ENCODE data around the gene RHBDL1. TPM values are rescaled to one million over a fixed set of nuclear protein-coding genes. Genes with fewer than 3 reads are reported as not detected.

The RHBDL1 gene
- total RNA-seq, 2 experiments from 2014 or later, result 0.79 to 0.89 TPM

GRCh38 chr16:667113-667779 is 8.2 kb upstream of the RHBDL1 start:
- intact Hi-C loops (cut with micrococcal nuclease), result loop anchor here (10.0 kb wide), 1 partner anchor 82 kb away; no protein-coding TSS in a partner anchor
- DNase-seq (no peak), ATAC-seq (no peak)

GRCh38 chr16:667780-668518 is 7.5 kb upstream of the RHBDL1 start, which contains the start of gene RHOT2:
TSS of gene RHOT2 (plus strand) at chr16:668132. CDS start at chr16:668200, 68 bp downstream.
- Mint-ChIP-seq H3K4me1 (ENCODE audit: low read depth) (peaks cover 9% of the 10 kb centered on the region), H3K36me3 (ENCODE audit: low read depth) (peaks cover 10% of the 10 kb centered on the region), H3K27me3 (no peaks in the 10 kb centered on the region), H3K4me3 (peak within 1 kb of the TSS; percentile 75), H3K27ac (peak within 1 kb of the TSS; percentile 84), H3K9me3 (no peaks in the 10 kb centered on the region)
- POLR2A ChIA-PET, result interaction anchor here (0.5 to 2.7 kb wide), 8 partner anchors 11 to 79 kb away, joined by 3 to 11 read pairs (median 4); partner anchors contain the start of genes STUB1 and WDR90
- intact Hi-C loops (cut with micrococcal nuclease), result loop anchor here (10.0 kb wide), 1 partner anchor 83 kb away; no protein-coding TSS in a partner anchor
- CTCF ChIA-PET, result interaction anchor here (0.8 to 2.7 kb wide), 9 partner anchors 9 to 52 kb away, joined by 3 to 9 read pairs (median 3); partner anchors contain the start of genes METRN and WDR90
- TF ChIP-seq CTCF (IDR thresholded peaks at IDR 0.05), result peak; percentile 75
- ATAC-seq, result peak; percentile 98
- peak; percentile 95 for DNase-seq

More at GRCh38 chr16:667113-667779, 8.2 kb upstream of the RHBDL1 start:
- ChIA-PET CTCF (interaction anchor here (0.8 to 2.7 kb wide), 10 partner anchors 8 to 53 kb away, joined by 3 to 9 read pairs (median 3); partner anchors contain the start of genes METRN, RHBDL1 and WDR90), POLR2A (interaction anchor here (0.5 to 2.7 kb wide), 9 partner anchors 9 to 54 kb away, joined by 3 to 11 read pairs (median 3); partner anchors contain the start of genes RHBDL1, STUB1 and WDR90)
- peak overlapping the region; percentile 75 for H3K4me3 Mint-ChIP-seq
- H3K9me3 Mint-ChIP-seq, result no peaks in the 10 kb centered on the region
- H3K27me3 Mint-ChIP-seq, result no peaks in the 10 kb centered on the region
- peaks cover 12% of the 10 kb centered on the region for H3K36me3 Mint-ChIP-seq (ENCODE audit: low read depth)
- peaks cover 9% of the 10 kb centered on the region for H3K4me1 Mint-ChIP-seq (ENCODE audit: low read depth)
- TF ChIP-seq CTCF (IDR thresholded peaks at IDR 0.05), result no peak
- peak overlapping the region; percentile 84 for H3K27ac Mint-ChIP-seq

- H3K4me3 Mint-ChIP-seq, result peak overlapping the region; percentile 75
- H3K9me3 Mint-ChIP-seq, result no peaks in the 10 kb centered on the region
- intact Hi-C loops (cut with micrococcal nuclease), result loop anchor here (10.0 kb wide), 1 partner anchor 84 kb away; no protein-coding TSS in a partner anchor
- peaks cover 10% of the 10 kb centered on the region for H3K36me3 Mint-ChIP-seq (ENCODE audit: low read depth)
- ChIA-PET CTCF (interaction anchor here (0.9 to 2.7 kb wide), 5 partner anchors 8 to 21 kb away, joined by 3 to 9 read pairs (median 3); no protein-coding TSS in a partner anchor), POLR2A (interaction anchor here (1.0 to 2.7 kb wide), 6 partner anchors 10 to 80 kb away, joined by 3 to 11 read pairs (median 4); partner anchors contain the start of genes STUB1 and WDR90)
- H3K4me1 Mint-ChIP-seq (ENCODE audit: low read depth), result peaks cover 9% of the 10 kb centered on the region
- ATAC-seq (no peak), DNase-seq (no peak)
- H3K27me3 Mint-ChIP-seq, result no peaks in the 10 kb centered on the region
- H3K27ac Mint-ChIP-seq, result peak overlapping the region; percentile 61
- no peak for TF ChIP-seq CTCF (IDR thresholded peaks at IDR 0.05)
Observed at GRCh38 chr16:668519-669171, 6.8 kb upstream of the RHBDL1 start.

- POLR2A ChIA-PET, result interaction anchor here (1.5 to 2.7 kb wide), 2 partner anchors 9 to 19 kb away, joined by 9 to 11 read pairs; partner anchors contain the start of gene WDR90
- no peak for TF ChIP-seq CTCF (IDR thresholded peaks at IDR 0.05)
- no peaks in the 10 kb centered on the region for H3K27me3 Mint-ChIP-seq
- ATAC-seq, result no peak
- H3K4me3 Mint-ChIP-seq, result peak overlapping the region; percentile 75
- peaks cover 10% of the 10 kb centered on the region for H3K36me3 Mint-ChIP-seq (ENCODE audit: low read depth)
- CTCF ChIA-PET, result no interaction called here
- peak overlapping the region; percentile 20 for H3K27ac Mint-ChIP-seq
- H3K9me3 Mint-ChIP-seq, result no peaks in the 10 kb centered on the region
- no peak for DNase-seq
- H3K4me1 Mint-ChIP-seq (ENCODE audit: low read depth), result peaks cover 9% of the 10 kb centered on the region
- intact Hi-C loops (cut with micrococcal nuclease), result loop anchor here (10.0 kb wide), 1 partner anchor 85 kb away; no protein-coding TSS in a partner anchor
Observed at GRCh38 chr16:669666-670065, 5.8 kb upstream of the RHBDL1 start.

All from activated CD8-positive, alpha-beta T cell treated with anti-CD3 and anti-CD28 coated beads for 36 hours (primary cell).